Measurements from ENCODE around the gene BIN2. TPM values are rescaled to one million over a fixed set of nuclear protein-coding genes. Genes with fewer than 3 reads are reported as not detected.

BIN2 gene
- total RNA-seq, 1 experiment from 2014 or later, result not detected

- Histone ChIP-seq H3K27me3 (replicated peaks; ENCODE audit: insufficient read depth, low read depth, low read length, poor library complexity) (no peaks in the 10 kb centered on the region), H3K4me1 (ENCODE audit: insufficient read depth, low read length, poor library complexity, severe bottlenecking) (no peaks in the 10 kb centered on the region), H3K27ac (ENCODE audit: low read depth, low read length, poor library complexity, severe bottlenecking) (no peak overlapping the region), H3K9me3 (ENCODE audit: low read depth, low read length, poor library complexity, severe bottlenecking) (no peaks in the 10 kb centered on the region), H3K36me3 (ENCODE audit: insufficient read depth, low read length, poor library complexity, severe bottlenecking) (no peaks in the 10 kb centered on the region), H3K4me3 (ENCODE audit: low read depth, low read length, poor library complexity, severe bottlenecking) (no peak overlapping the region)
- TF ChIP-seq CTCF (conservative IDR thresholded peaks at IDR 0.05; ENCODE audit: low read depth, low read length), result no peak
- no peak for TF ChIP-seq EZH2 (IDR thresholded peaks at IDR 0.05; ENCODE audit: borderline replicate concordance, low read depth, low read length, poor library complexity, severe bottlenecking)
- CTCF ChIA-PET, result no interaction called here
- BruUV-seq (replicated peaks), result no TSS peak
- intact Hi-C loops (cut with micrococcal nuclease; ENCODE audit: unreplicated experiment), result no loop called here
- no peak for DNase-seq (ENCODE audit: low spot score)
- POLR2A ChIA-PET (ENCODE audit: low non-redundant PET), result no interaction called here
Measured at GRCh38 chr12:51368640-51369517, 44.9 kb upstream of the BIN2 start.

GRCh38 chr12:51365276-51365675 is 41.3 kb upstream of the BIN2 start:
- no TSS peak for BruUV-seq (replicated peaks)
- no peaks in the 10 kb centered on the region for H3K27me3 ChIP-seq (replicated peaks; ENCODE audit: insufficient read depth, low read depth, low read length, poor library complexity)
- POLR2A ChIA-PET (ENCODE audit: low non-redundant PET), result no interaction called here
- no peak overlapping the region for H3K27ac ChIP-seq (ENCODE audit: low read depth, low read length, poor library complexity, severe bottlenecking)
- intact Hi-C loops (cut with micrococcal nuclease; ENCODE audit: unreplicated experiment), result no loop called here
- no peaks in the 10 kb centered on the region for H3K36me3 ChIP-seq (ENCODE audit: insufficient read depth, low read length, poor library complexity, severe bottlenecking)
- H3K4me3 ChIP-seq (ENCODE audit: low read depth, low read length, poor library complexity, severe bottlenecking), result no peak overlapping the region
- no peak for DNase-seq (ENCODE audit: low spot score)
- TF ChIP-seq CTCF (conservative IDR thresholded peaks at IDR 0.05; ENCODE audit: low read depth, low read length) (no peak), EZH2 (IDR thresholded peaks at IDR 0.05; ENCODE audit: borderline replicate concordance, low read depth, low read length, poor library complexity, severe bottlenecking) (no peak)
- peaks cover 5% of the 10 kb centered on the region for H3K4me1 ChIP-seq (ENCODE audit: insufficient read depth, low read length, poor library complexity, severe bottlenecking)
- CTCF ChIA-PET, result no interaction called here
- H3K9me3 ChIP-seq (ENCODE audit: low read depth, low read length, poor library complexity, severe bottlenecking), result no peaks in the 10 kb centered on the region

GRCh38 chr12:51364001-51364400 is 40.0 kb upstream of the BIN2 start:
- H3K36me3 ChIP-seq (ENCODE audit: insufficient read depth, low read length, poor library complexity, severe bottlenecking), result no peaks in the 10 kb centered on the region
- no TSS peak for BruUV-seq (replicated peaks)
- CTCF ChIA-PET, result no interaction called here
- no peaks in the 10 kb centered on the region for H3K27me3 ChIP-seq (replicated peaks; ENCODE audit: insufficient read depth, low read depth, low read length, poor library complexity)
- TF ChIP-seq EZH2 (IDR thresholded peaks at IDR 0.05; ENCODE audit: borderline replicate concordance, low read depth, low read length, poor library complexity, severe bottlenecking) (no peak), CTCF (conservative IDR thresholded peaks at IDR 0.05; ENCODE audit: low read depth, low read length) (no peak)
- DNase-seq (ENCODE audit: low spot score), result no peak
- intact Hi-C loops (cut with micrococcal nuclease; ENCODE audit: unreplicated experiment), result no loop called here
- no peak overlapping the region for H3K4me3 ChIP-seq (ENCODE audit: low read depth, low read length, poor library complexity, severe bottlenecking)
- H3K9me3 ChIP-seq (ENCODE audit: low read depth, low read length, poor library complexity, severe bottlenecking), result no peaks in the 10 kb centered on the region
- H3K4me1 ChIP-seq (ENCODE audit: insufficient read depth, low read length, poor library complexity, severe bottlenecking), result peaks cover 5% of the 10 kb centered on the region
- POLR2A ChIA-PET (ENCODE audit: low non-redundant PET), result no interaction called here
- H3K27ac ChIP-seq (ENCODE audit: low read depth, low read length, poor library complexity, severe bottlenecking), result no peak overlapping the region
